Fibroblast of mammary gland (primary cell): ENCODE results near the gene PDK1.

Experiments
- DNase-seq: peaks from one replicate; pipeline ENCODE4 v3.0.0-alpha.2; 2010; ENCODE audit warnings: low read depth
- H3K4me3 ChIP-seq: 2 replicates; pipeline ENCODE4 v1.5.1; 2011; ENCODE audit warnings: low read depth, mild to moderate bottlenecking, low read length, moderate library complexity; ENCODE audit not compliant: control insufficient read depth
- TF ChIP-seq, protein P1 (sequence below): conservative IDR thresholded peaks from 2 replicates; pipeline ENCODE4 v1.5.1; 2011; ENCODE audit warnings: low read depth, low read length, inconsistent platforms; ENCODE audit not compliant: control insufficient read depth, insufficient read depth

Gene PDK1

DNA sequence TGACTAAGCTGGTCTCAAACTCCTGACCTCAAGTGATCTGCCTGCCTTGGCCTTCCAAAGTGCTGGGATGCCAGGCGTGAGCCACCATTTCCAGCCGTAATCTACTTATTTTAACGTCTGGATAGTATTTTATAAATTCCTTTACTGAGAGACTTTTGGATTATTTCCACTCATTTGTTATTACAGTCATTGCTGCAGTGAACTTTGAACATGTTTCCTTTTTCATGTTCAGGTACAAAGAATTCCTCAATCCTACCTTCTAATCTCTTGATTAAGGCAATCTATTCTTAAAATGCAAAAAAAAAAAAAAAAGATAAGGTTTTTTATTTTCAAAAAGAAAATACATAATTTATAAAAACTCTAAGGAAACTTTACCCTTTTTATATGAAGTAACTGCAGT lies 78.6 kb downstream of the PDK1 start:
- H3K4me3 ChIP-seq: no peak overlapping the region
- TF ChIP-seq, protein P1, sequence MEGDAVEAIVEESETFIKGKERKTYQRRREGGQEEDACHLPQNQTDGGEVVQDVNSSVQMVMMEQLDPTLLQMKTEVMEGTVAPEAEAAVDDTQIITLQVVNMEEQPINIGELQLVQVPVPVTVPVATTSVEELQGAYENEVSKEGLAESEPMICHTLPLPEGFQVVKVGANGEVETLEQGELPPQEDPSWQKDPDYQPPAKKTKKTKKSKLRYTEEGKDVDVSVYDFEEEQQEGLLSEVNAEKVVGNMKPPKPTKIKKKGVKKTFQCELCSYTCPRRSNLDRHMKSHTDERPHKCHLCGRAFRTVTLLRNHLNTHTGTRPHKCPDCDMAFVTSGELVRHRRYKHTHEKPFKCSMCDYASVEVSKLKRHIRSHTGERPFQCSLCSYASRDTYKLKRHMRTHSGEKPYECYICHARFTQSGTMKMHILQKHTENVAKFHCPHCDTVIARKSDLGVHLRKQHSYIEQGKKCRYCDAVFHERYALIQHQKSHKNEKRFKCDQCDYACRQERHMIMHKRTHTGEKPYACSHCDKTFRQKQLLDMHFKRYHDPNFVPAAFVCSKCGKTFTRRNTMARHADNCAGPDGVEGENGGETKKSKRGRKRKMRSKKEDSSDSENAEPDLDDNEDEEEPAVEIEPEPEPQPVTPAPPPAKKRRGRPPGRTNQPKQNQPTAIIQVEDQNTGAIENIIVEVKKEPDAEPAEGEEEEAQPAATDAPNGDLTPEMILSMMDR: no peak
- DNase-seq: no peak

DNA sequence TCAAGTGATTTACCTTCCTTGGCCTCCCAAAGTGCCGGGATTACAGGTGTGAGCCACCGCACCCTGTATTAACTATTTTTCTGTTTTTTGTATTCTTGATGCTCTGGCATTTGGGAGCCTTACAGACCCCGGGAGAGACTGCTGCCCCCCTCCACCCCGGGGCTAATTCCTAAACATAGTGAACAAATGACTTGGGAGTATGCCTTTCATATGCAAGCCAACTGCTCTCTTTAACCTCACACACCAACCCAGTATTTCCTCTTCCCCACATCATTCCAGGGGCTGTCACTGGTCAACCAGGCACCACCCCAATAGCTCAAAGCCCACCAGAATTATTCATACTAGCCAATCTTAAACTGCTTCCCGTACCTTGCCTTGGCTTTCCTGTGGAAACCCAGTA lies 79.7 kb downstream of the PDK1 start:
- no peak overlapping the region for H3K4me3 ChIP-seq
- no peak for DNase-seq
- TF ChIP-seq, protein P1: no peak

DNA sequence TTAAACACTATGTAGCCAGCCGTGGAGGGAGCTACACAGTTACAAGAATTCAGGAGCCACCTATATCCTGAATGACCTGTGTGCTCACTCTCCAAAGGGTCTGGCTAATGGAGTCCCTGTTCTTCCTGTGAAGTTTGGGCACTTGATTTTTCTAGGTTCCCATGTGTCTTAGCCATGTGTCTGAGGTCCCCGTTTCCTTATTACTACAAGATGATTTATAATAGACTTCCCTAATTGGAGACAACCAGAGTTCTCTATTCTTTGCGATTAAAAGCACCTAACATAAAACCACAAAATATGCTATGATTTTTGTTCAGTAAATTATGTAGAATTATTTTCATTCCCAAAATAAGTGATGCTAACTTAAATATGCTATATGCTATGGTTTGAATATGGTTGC lies 83.4 kb downstream of the PDK1 start:
- TF ChIP-seq, protein P1: no peak
- H3K4me3 ChIP-seq: no peak overlapping the region
- DNase-seq: peak; percentile 28

DNA sequence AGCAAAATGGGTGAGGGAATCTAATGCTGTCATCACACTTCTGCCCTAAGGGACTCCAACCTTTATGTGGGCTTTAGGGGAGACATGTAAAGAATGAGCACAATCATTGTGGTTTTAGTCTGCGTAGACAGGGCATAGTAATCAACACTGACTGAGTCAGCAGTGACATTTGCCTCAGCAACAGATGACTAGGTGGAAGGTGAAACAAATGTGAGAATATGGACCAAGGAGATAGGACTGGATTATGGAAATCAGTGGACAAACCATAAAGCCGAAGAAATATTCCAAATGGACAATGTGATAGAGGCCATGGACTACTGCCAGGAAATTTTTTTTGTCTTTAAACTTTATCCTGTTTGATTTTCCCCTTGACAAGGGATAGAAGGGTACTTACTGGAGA lies 83.9 kb downstream of the PDK1 start:
- peak; percentile 99 for DNase-seq
- no peak overlapping the region for H3K4me3 ChIP-seq
- TF ChIP-seq, protein P1: no peak

DNA sequence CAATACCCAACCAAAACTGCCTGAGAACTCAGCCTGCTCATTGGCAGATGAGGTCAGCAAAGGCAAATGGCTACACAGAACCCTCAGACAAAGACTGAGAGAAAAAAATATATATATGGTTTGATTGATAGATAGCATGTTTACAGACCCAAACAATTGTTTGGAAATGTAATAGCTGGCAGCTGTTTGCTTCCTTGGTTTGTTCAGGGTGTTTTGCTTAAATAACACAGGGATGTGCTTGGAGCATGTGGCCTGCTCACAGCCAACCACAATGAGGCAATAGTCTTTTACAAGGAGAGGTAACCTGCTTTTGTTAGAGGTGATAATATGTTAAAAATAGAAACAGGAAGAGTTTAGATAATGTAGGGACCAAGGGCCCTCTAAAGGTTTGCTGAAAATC lies 84.5 kb downstream of the PDK1 start:
- peak; percentile 56 for DNase-seq

DNA sequence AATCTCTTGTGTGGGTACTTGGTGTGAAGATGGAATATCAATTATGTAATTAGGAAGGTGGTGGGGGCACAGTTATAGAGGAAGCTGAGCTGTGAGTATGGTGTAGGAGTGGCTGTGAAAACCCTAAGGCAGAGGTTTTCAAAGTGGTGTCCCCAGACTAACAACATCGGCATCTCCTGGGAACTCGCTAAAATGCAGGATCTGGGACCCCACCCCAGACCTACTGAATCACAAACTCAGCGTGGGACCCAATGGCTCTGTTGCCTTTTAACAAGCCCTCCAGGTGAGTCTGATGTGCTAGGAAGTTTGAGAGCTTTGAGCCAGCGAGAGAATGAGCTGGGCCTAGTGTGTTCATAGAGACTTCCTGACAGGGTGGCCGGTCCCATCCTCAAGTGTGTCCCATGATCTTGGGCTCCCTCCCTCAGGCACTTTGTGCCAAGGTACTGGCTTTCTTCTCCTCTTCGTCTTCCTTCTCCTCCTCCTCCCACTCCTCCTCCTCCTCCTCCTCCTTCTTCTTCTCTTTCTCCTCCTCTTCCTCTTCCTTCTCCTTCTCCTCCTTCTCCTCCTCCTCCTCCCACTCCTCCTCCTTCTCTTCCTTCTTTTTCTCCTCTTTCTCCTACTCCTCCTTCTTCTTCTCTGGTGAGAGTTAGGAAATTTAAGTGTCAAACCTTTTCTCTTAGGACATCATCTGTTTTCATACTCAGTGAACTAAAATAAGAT lies 86.6 kb downstream of the PDK1 start:
- TF ChIP-seq, protein P1: no peak
- no peak for DNase-seq
- no peak overlapping the region for H3K4me3 ChIP-seq

More for the DNA sequence above, 84.5 kb downstream of the PDK1 start:
- H3K4me3 ChIP-seq: no peak overlapping the region
- TF ChIP-seq, protein P1: no peak
